Right hindlimb (tissue), 1 donor: Measurements from ENCODE around the gene SAMD4B.
A peak's percentile ranks its signal among the peaks of the same experiment; 100 is the strongest.
"Not testable (repeated sequence)": the region's sequence is repeated elsewhere in the genome, so short reads cannot be mapped to it uniquely, and the experiment has no call there.

Source experiments
- DNase-seq: peaks from one replicate; pipeline ENCODE4 v3.0.0-alpha.2; 2018

Gene SAMD4B, protein sequence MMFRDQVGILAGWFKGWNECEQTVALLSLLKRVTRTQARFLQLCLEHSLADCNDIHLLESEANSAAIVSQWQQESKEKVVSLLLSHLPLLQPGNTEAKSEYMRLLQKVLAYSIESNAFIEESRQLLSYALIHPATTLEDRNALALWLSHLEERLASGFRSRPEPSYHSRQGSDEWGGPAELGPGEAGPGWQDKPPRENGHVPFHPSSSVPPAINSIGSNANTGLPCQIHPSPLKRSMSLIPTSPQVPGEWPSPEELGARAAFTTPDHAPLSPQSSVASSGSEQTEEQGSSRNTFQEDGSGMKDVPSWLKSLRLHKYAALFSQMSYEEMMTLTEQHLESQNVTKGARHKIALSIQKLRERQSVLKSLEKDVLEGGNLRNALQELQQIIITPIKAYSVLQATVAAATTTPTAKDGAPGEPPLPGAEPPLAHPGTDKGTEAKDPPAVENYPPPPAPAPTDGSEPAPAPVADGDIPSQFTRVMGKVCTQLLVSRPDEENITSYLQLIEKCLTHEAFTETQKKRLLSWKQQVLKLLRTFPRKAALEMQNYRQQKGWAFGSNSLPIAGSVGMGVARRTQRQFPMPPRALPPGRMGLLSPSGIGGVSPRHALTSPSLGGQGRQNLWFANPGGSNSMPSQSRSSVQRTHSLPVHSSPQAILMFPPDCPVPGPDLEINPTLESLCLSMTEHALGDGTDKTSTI

GRCh38 chr19:39341719-39342604 is at the start of gene SAMD4B:
TSS of gene SAMD4B (plus strand) at chr19:39342421. CDS start at chr19:39356894, 14,473 bp downstream.
- peak; percentile 99 for DNase-seq

DNA sequence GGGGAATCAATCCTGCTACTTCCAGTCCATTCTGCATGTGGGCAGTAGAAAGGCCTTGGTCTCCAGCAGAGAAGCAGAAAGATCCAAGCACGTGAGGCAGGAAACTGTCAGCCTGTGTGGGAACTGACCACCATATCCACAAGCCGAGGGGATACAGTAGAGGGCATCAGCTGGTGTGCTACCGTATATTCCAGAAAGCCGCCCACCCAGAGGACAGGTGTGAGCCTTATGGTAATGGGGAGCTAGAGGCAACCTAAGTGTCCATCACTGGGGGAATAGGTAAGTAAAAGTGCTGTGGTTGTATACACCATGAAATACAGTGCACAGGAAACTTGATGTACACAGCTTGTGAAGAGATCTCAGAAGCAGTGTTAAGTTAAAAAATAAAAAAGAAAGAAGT is 48.8 kb upstream of the SAMD4B start:
- no peak for DNase-seq

- DNase-seq: no peak
These were observed 46.1 kb upstream of the SAMD4B start, which contains the start of gene IFNL1 for GRCh38 chr19:39296055-39296645. TSS of gene IFNL1 (plus strand) at chr19:39296407. CDS start at chr19:39296422, 15 bp downstream.

DNA sequence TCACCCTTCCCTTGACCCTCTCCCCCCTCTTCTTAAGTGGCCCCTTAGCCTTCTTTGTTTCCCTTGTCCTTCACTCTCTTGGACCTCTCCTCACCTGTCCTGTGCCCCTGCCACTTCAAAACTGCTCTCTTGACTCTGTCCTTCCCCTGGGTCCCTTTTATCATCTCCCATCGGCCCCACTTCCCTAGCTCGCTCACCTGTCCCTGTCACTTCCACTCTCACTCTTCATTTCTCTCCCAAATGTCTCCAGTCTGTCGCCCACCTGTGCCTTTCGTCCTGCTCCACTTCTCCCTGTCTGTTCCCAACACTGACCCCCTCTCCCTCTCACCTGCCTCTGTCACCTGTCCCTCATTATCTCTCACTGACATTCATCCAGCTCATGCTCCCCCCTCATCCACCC is 45.3 kb upstream of the SAMD4B start:
- DNase-seq: no peak

DNA sequence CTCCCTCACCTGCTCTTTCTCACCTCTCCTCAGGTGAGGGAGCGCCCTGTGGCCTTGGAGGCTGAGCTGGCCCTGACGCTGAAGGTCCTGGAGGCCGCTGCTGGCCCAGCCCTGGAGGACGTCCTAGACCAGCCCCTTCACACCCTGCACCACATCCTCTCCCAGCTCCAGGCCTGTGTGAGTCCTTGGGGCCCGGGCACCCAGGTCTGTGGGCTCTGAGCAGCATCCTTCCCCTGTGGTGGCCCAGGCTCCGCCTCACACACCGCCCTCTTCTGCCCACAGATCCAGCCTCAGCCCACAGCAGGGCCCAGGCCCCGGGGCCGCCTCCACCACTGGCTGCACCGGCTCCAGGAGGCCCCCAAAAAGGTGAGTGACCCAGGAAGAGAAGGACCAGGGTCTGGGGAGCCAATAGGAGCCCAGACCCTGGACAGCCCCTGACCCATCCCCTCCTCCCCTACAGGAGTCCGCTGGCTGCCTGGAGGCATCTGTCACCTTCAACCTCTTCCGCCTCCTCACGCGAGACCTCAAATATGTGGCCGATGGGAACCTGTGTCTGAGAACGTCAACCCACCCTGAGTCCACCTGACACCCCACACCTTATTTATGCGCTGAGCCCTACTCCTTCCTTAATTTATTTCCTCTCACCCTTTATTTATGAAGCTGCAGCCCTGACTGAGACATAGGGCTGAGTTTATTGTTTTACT is 44.1 kb upstream of the SAMD4B start:
- DNase-seq: no peak

DNA sequence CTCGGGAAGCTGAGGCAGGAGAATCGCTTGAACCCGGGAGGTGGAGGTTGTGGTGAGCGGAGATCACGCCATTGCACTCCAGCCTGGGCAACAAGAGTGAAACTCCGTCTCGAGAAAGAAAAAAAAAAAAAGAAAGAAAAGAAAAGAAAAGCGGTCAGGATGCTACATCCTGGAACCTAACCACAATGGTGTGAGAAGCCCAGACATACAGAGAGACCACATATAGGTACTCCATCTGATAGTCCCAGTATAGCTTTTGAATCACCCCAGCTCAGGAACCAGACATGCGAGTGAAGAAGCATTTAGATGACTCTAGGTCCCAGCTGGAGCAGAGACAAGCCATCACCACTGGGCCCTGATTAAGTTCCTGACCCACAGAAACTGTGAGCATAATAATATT is 42.8 kb upstream of the SAMD4B start:
- DNase-seq: no peak

GRCh38 chr19:39299832-39300231 is 42.4 kb upstream of the SAMD4B start:
- no peak for DNase-seq

DNA sequence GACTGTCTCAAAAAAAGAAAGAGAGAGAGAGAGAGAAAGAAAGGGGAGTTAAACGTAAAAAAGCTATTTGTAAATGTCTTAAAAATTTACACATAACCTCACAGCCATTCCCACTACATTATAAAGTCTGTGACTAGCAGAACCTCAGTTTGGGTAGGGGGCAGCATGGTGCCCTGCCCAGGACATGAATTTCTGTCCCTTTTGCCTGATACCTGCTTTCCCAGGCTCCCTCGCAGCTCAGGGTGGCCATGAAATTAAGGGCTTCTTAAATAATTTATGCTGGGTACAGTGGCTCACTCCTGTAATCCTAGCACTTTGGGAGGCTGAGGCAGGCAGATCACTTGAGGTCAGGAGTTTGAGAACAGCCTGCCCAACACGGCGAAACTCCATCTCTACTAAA is 41.2 kb upstream of the SAMD4B start:
- no peak for DNase-seq

- no peak for DNase-seq
These were observed 40.7 kb upstream of the SAMD4B start for GRCh38 chr19:39301562-39301961.

DNA sequence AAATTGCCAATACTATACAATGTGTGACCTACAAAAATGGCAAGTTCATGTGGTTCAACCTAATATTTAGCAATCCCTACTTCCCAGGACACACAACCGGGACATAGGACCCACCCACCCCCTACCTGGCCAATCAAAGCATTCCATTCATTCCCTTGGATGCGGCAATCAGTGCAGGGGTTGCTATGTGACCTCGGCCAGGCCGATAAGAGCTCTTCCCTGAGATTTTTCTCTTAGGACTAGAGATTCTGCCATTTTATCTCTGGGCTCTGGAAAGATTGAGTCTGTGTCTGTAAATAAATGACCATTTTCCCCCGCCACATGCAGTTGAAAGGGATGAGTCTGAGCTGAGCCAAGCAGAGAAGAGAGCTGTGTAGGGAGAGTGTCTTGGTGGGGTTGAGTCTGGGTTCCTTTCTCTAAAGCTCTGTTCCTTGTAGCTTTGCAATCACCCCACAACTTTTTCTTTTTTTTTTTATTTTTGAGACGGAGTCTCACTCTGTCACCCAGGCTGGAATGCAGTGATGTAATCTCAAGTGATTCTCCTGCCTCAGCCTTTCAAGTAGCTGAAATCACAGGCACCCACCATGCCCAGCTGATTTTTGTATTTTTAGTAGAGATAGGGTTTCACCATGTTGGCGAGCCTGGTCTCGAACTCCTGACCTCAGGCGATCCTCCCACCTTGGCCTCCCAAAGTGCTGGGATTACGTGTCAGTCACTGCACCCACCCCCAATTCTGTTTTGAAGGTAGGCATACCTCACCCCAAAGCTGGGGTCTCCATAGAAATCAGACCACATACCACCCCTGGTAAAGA is 38.6 kb upstream of the SAMD4B start:
- no peak for DNase-seq

GRCh38 chr19:39304185-39304513 is 38.1 kb upstream of the SAMD4B start:
- DNase-seq: no peak

DNA sequence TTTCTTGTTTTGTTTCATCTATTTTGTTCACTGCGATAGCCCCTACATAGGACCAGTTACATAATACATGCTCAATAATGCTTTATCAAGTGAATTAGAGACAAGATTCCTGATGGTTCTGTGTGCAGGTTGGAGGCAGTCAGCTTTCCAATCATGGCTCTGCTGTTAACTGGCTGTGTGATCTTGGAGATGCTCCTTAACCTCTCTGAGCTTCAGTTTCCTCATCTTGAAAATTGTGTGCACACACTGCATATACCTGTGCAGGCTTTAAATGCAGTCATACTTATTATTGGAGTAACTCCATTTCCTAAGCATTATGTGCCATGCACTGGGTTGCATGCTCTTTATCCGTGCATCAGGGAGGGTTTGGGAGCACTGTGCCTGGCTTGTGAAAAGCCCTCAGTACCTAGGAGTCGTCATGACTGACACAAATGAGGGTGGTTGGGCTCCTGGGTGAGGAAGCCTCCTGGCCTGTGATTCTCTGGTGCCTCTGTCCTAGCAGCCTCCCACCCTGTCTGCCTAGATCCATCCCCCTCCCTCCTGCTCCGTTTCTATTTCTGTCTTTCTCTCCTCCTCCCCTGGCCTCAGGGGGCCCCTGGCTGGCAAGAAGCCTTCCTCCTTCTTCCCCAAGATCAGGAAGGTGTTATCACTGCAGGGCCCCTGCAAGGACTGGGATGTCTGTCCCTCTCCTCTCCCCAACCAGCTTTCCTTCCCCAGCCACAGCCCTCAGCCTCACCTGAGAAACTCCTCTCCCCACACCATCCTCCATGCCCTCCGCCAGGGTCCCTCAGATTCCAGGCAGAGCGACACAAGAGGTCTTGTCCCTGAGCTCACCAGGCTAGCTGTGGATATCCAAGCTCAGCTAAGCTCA is 37.3 kb upstream of the SAMD4B start:
- DNase-seq: no peak

DNA sequence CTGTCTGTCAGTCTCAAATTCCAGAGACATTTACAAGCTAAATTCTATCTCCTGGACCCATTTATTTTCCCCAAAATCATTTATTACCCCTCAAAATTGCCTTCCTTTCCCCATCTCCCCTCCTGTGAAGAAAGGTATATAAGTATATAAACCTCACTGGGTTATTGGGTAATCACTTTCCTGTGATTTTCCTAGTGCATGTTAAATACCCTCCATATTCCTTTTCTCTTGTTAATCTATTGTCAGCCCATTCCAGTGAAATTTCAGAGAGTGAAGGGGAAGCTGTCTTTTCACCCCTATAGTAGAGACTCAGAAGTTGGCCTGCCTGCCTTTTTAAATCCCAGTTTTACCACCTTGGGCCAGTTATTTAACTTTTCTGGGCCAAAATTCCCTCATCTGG is 36.1 kb upstream of the SAMD4B start:
- no peak for DNase-seq

- peak; percentile 51 for DNase-seq
These were observed 35.0 kb upstream of the SAMD4B start for GRCh38 chr19:39307046-39307821.

GRCh38 chr19:39307822-39308530 is 34.2 kb upstream of the SAMD4B start:
- no peak for DNase-seq

DNA sequence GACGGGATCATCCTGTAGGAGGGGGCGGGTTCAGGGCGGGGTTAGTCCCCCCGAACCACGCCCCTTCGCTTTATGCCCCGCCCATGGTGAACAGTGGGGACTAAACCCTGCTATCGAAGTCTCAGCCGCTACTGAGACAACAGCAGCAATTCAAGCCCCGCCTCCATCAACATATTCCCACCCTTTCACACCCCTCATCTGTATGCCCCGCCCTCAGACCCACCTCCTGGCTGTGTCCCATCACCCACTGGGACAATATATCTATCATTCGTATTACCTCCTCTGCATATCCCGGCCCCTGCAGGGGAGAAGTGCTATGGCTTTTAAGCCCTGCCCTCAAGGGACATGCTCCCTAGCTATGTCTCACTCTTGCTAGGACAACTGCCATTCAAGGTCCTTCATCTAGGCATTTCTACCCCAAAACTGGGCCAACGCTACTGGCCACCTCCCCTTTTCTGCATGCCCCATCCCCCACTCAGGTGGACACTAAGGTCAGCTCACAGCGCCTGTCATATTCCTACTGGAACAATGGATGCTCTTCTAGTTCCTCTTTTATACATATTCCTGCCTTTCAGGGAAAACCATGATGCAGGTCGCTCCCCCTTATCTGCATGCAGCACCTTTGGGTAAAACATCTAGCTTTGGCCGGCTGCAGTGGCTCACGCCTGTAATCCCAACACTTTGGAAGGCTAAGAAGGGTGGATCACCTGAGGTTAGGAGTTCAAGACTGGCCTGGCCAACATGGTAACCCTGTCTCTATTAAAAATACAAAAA is 33.5 kb upstream of the SAMD4B start:
- no peak for DNase-seq

- not testable (repeated sequence) for DNase-seq
These were observed 32.9 kb upstream of the SAMD4B start for GRCh38 chr19:39309305-39309670.
